CD4-positive, alpha-beta memory T cell (primary cell): ENCODE results near the gene METTL27. TPM values are rescaled to one million over a fixed set of nuclear protein-coding genes. Genes with fewer than 3 reads are reported as not detected.

Experiments used
- CTCF ChIA-PET: fragments of 350-600 bp; sonication (Branson Sonifier 250); formaldehyde crosslinking; loops from one replicate; lab custom pipeline; 2021; ENCODE audit warnings: inconsistent platforms; ENCODE audit not compliant: partially characterized antibody; lab: Charles Lee
- POLR2A ChIA-PET: fragments of 350-600 bp; sonication (Branson Sonifier 250); formaldehyde crosslinking; loops from one replicate; lab custom pipeline; 2021; ENCODE audit not compliant: partially characterized antibody; lab: Charles Lee
- DNase-seq, 5 donors: peaks; one replicate each; pipeline versions ENCODE4 v3.0.0 to v3.0.0-alpha.2; 2020 to 2022; ENCODE audit warnings: mixed read lengths in 1 of 5
- H3K27ac ChIP-seq: one replicate; pipeline ENCODE4 v1.7.0; 2013; ENCODE audit warnings: low read depth, low read length
- H3K27me3 ChIP-seq: 2 replicates; pipeline ENCODE4 v1.7.0; 2013; ENCODE audit warnings: mild to moderate bottlenecking, low read length, moderate library complexity; ENCODE audit not compliant: insufficient read depth
- H3K36me3 ChIP-seq: 2 replicates; pipeline ENCODE4 v1.7.0; 2013; ENCODE audit warnings: mild to moderate bottlenecking, low read length, moderate library complexity; ENCODE audit not compliant: insufficient read depth
- H3K4me1 ChIP-seq: 2 replicates; pipeline ENCODE4 v1.7.0; 2013; ENCODE audit warnings: mild to moderate bottlenecking, low read length, moderate library complexity; ENCODE audit not compliant: insufficient read depth
- H3K4me3 ChIP-seq, 2 donors: one replicate each; pipeline ENCODE4 v1.7.0; 2013; ENCODE audit warnings: low read length in 2 of 2, mild to moderate bottlenecking in 1 of 2
- H3K9me3 ChIP-seq, 2 donors: one replicate each; pipeline ENCODE4 v1.7.0; 2013; ENCODE audit warnings: low read length in 2 of 2, control low read depth in 1 of 2; ENCODE audit not compliant: control insufficient read depth in 1 of 2
- H3K27ac Mint-ChIP-seq, 7 donors: one replicate each; pipeline ENCODE4 v1.8.0; 2020 to 2021; ENCODE audit warnings: mixed read lengths in 7 of 7, mild to moderate bottlenecking in 6 of 7, inconsistent platforms in 3 of 7, moderate library complexity in 3 of 7
- H3K27me3 Mint-ChIP-seq, 2 donors: one replicate each; pipeline ENCODE4 v1.8.0; 2020 to 2021; ENCODE audit warnings: mixed read lengths in 2 of 2
- H3K36me3 Mint-ChIP-seq, 2 donors: one replicate each; pipeline ENCODE4 v1.8.0; 2020 to 2021; ENCODE audit warnings: mixed read lengths in 2 of 2, inconsistent platforms in 1 of 2, mild to moderate bottlenecking in 1 of 2
- H3K4me1 Mint-ChIP-seq, 4 donors: one replicate each; pipeline ENCODE4 v1.8.0; 2020 to 2021; ENCODE audit warnings: mixed read lengths in 4 of 4, mild to moderate bottlenecking in 1 of 4
- H3K4me3 Mint-ChIP-seq, 8 donors: one replicate each; pipeline ENCODE4 v1.8.0; 2020 to 2021; ENCODE audit warnings: mixed read lengths in 8 of 8, mild to moderate bottlenecking in 7 of 8, moderate library complexity in 6 of 8, inconsistent platforms in 3 of 8
- H3K9me3 Mint-ChIP-seq, 8 donors: one replicate each; pipeline ENCODE4 v1.8.0; 2020 to 2021; ENCODE audit warnings: mixed read lengths in 8 of 8, mild to moderate bottlenecking in 5 of 8, inconsistent platforms in 3 of 8, moderate library complexity in 1 of 8
- intact Hi-C: fragments of 100-400 bp; cut with micrococcal nuclease; formaldehyde crosslinking; loops from one replicate; pipeline ENCODE4 v1.15.1; 2023
- polyA plus RNA-seq, 2 donors: library from polyadenylated mRNA; unstranded; fragments of 300-500 nt; fragmentation: Illumina TruSeq; gene quantifications; one replicate each; pipeline ENCODE4 v1.2.3, GENCODE V29; 2021
- total RNA-seq, 2 experiments: library from RNA; stranded (reverse); gene quantifications; one replicate each; pipeline ENCODE4 v1.2.3, GENCODE V29; 2021

METTL27 gene
- 1 to 10 TPM; 6.1 to 7.6 TPM for total RNA-seq
- polyA plus RNA-seq = under 1 TPM in 1 of 2 donors, not detected in 1; 0.49 TPM

DNA sequence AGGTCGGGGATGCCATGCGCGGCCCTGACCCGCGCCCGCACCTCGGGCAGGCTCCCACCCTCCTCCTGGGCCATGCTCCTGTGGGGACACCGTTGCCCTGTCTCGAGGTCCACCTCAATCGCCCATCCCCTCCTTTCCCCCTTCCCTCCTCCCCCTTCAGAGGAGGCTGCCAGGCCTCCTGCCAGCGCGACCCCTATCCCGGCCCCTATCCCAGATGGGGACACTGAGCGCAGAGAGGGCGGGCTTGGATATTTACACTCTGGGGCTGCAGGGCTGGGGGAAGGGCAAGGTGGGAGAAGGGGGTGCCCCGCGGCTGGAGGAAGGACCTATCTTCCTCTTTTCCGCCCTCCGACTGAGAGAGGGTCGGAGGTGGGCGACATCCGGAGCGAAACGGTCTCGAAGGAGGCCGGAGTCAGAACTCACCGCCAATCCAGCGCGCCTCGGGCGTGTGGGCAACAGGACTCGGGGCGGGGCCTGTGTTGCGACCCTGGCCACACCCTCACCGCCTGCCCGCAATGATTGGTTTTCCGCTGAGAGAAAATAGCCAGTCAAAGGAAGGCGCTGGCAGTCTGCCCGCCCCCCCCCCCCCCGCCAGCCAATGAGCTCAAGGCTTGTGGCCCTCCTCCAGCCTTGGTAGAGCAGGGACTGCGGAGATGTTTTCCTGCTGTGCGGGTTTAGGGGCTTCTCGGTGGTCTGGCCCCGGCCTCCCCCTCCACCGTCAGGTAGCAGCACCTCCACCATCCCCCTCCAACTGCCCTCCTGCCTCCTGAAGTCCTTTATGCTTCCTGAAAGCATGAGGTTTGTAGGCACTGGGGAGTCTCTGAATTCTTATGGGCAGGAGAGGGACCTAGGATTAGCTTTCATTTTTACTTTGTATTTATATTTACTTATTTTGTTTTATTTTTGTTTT is at the start of gene METTL27:
Gene METTL27, minus strand, starts transcription at position 450 of the 910 bp plus-strand sequence. Its CDS starts 376 bp downstream, at position 74.
- H3K4me3 ChIP-seq = peak within 1 kb of the TSS; percentile 47 to 72
- Mint-ChIP-seq H3K4me1 (peaks cover 0 to 16% (median 8%) of the 10 kb centered on the region in 4 donors), H3K27ac (peak within 1 kb of the TSS in 5 of 7 donors; percentile 57 to 86 (median 64)), H3K4me3 (peak within 1 kb of the TSS; percentile 86 to 91 (median 88)), H3K36me3 (no peaks in the 10 kb centered on the region), H3K27me3 (peaks cover 0 to 2% of the 10 kb centered on the region in 2 donors), H3K9me3 (peaks cover 0 to 4% (median 0%) of the 10 kb centered on the region in 8 donors)
- ChIA-PET POLR2A (interaction anchor here (0.6 to 2.3 kb wide), 5 partner anchors 8 to 411 kb away, joined by 3 to 12 read pairs (median 4); partner anchors contain the start of gene ABHD11), CTCF (interaction anchor here (1.1 to 2.4 kb wide), 6 partner anchors 9 to 117 kb away, joined by 3 to 35 read pairs (median 4); no protein-coding TSS in a partner anchor)
- H3K27ac ChIP-seq = peak within 1 kb of the TSS; percentile 22
- no peaks in the 10 kb centered on the region for H3K27me3 ChIP-seq
- H3K36me3 ChIP-seq = no peaks in the 10 kb centered on the region
- intact Hi-C loops = loop anchor here (1.0 kb wide), 1 partner anchor 103 kb away; no protein-coding TSS in a partner anchor
- DNase-seq = peak; percentile 84 to 91 (median 88)
- H3K9me3 ChIP-seq = no peaks in the 10 kb centered on the region
- peaks cover 6% of the 10 kb centered on the region for H3K4me1 ChIP-seq

GRCh38 chr7:73891178-73891885 is 49.0 kb upstream of the METTL27 start:
- ChIA-PET CTCF (no interaction called here), POLR2A (no interaction called here)
- H3K4me1 Mint-ChIP-seq = peaks cover 0 to 2% (median 0%) of the 10 kb centered on the region in 4 donors
- H3K27me3 Mint-ChIP-seq = peaks cover 7 to 18% of the 10 kb centered on the region in 2 donors
- Histone ChIP-seq H3K4me3 (no peak overlapping the region), H3K27ac (no peak overlapping the region), H3K27me3 (peaks cover 4% of the 10 kb centered on the region), H3K36me3 (no peaks in the 10 kb centered on the region), H3K9me3 (no peaks in the 10 kb centered on the region), H3K4me1 (no peaks in the 10 kb centered on the region)
- no peaks in the 10 kb centered on the region for H3K36me3 Mint-ChIP-seq
- H3K9me3 Mint-ChIP-seq = peaks cover 0 to 9% (median 3%) of the 10 kb centered on the region in 8 donors
- no peak overlapping the region for H3K4me3 Mint-ChIP-seq
- no peak overlapping the region for H3K27ac Mint-ChIP-seq
- DNase-seq = no peak
- intact Hi-C loops = no loop called here

GRCh38 chr7:73890555-73891147 is 48.3 kb upstream of the METTL27 start:
- ChIA-PET CTCF (no interaction called here), POLR2A (no interaction called here)
- no peak for DNase-seq
- intact Hi-C loops = no loop called here
- H3K27me3 Mint-ChIP-seq = peaks cover 8 to 21% of the 10 kb centered on the region in 2 donors
- H3K27me3 ChIP-seq = peaks cover 4% of the 10 kb centered on the region
- H3K36me3 Mint-ChIP-seq = no peaks in the 10 kb centered on the region
- no peaks in the 10 kb centered on the region for H3K9me3 ChIP-seq
- no peak overlapping the region for H3K4me3 ChIP-seq
- H3K27ac Mint-ChIP-seq = no peak overlapping the region
- H3K4me3 Mint-ChIP-seq = no peak overlapping the region
- H3K27ac ChIP-seq = no peak overlapping the region
- no peaks in the 10 kb centered on the region for H3K4me1 ChIP-seq
- no peaks in the 10 kb centered on the region for H3K36me3 ChIP-seq
- peaks cover 0 to 4% (median 0%) of the 10 kb centered on the region in 8 donors for H3K9me3 Mint-ChIP-seq
- H3K4me1 Mint-ChIP-seq = peaks cover 0 to 2% (median 0%) of the 10 kb centered on the region in 4 donors

GRCh38 chr7:73888959-73889358 is 46.6 kb upstream of the METTL27 start:
- no peaks in the 10 kb centered on the region for H3K36me3 ChIP-seq
- H3K27ac Mint-ChIP-seq = no peak overlapping the region
- DNase-seq = no peak
- H3K9me3 Mint-ChIP-seq = no peaks in the 10 kb centered on the region
- no peaks in the 10 kb centered on the region for H3K36me3 Mint-ChIP-seq
- H3K4me3 Mint-ChIP-seq = no peak overlapping the region
- H3K27ac ChIP-seq = no peak overlapping the region
- intact Hi-C loops = no loop called here
- H3K4me1 Mint-ChIP-seq = peaks cover 0 to 2% (median 0%) of the 10 kb centered on the region in 4 donors
- H3K4me1 ChIP-seq = no peaks in the 10 kb centered on the region
- H3K27me3 Mint-ChIP-seq = peaks cover 8 to 21% of the 10 kb centered on the region in 2 donors
- no peaks in the 10 kb centered on the region for H3K9me3 ChIP-seq
- ChIA-PET POLR2A (no interaction called here), CTCF (no interaction called here)
- no peak overlapping the region for H3K4me3 ChIP-seq
- peaks cover 4% of the 10 kb centered on the region for H3K27me3 ChIP-seq

DNA sequence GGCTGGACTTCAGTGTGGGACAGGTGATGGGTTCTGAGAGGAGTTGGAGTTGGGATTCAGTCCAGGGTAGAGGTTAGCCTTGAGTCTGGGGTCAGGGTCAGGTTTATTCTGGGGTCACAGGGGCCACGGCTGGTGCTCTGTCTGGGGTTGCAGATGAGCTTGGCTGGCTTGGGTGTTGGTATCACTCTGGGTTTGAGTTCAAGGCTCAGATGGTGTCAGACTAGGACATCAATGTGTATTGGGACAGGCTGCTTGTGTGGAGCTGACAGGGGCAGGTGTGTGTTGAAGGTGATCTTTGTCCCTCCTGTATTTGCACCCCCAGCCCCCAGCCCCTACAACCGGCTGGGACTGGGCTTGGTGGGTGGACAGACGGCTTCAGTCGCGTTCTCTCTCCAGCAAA is 45.4 kb upstream of the METTL27 start:
- no peak overlapping the region for H3K4me3 ChIP-seq
- H3K27me3 ChIP-seq = peaks cover 4% of the 10 kb centered on the region
- POLR2A ChIA-PET = no interaction called here
- peaks cover 0 to 2% (median 0%) of the 10 kb centered on the region in 4 donors for H3K4me1 Mint-ChIP-seq
- H3K27ac Mint-ChIP-seq = no peak overlapping the region
- H3K27me3 Mint-ChIP-seq = peaks cover 9 to 21% of the 10 kb centered on the region in 2 donors
- no peak for DNase-seq
- H3K36me3 Mint-ChIP-seq = no peaks in the 10 kb centered on the region
- H3K4me3 Mint-ChIP-seq = no peak overlapping the region
- intact Hi-C loops = no loop called here
- no peaks in the 10 kb centered on the region for H3K9me3 ChIP-seq
- no peaks in the 10 kb centered on the region for H3K4me1 ChIP-seq
- H3K36me3 ChIP-seq = no peaks in the 10 kb centered on the region
- H3K9me3 Mint-ChIP-seq = no peaks in the 10 kb centered on the region
- H3K27ac ChIP-seq = no peak overlapping the region
- CTCF ChIA-PET = no interaction called here

DNA sequence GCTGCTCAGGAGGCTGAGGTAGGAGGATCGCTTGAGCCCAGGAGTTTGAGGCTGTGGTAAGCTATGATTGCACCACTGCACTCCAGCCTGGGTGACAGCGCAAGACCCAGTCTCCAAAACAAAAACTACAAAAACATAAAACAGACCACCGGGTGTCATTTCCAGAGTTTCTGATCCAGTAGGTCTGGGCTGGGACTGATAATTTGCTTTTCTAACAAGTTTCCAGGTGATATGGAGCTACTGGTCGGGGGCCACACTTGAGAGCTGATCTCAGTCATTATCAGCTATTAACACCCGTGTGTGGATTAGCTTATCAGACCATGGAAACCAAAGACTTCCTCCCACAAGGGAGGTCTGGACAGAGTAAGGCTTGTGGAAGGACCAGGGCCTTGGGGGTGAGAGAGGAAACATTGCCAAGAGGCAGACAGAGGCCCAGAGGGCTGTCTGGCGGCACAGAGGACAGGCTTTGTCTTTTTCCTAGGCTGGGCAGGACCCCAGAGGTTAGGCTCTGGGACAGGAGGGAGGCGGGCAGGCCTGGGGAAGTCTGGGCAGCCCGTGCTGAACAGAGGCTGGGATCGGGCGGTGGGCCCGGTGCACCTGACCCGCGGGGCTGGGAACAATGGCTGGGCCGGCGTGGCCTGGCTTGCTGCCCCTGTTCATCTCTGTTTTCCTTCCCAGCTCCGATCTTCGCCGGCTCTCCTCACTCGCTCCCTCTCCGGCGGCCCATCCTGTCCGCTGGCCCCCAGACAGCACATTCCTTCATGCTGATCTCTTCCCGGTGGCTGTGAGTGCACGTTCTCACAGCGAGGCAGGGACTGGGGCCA is 43.9 kb upstream of the METTL27 start:
- Histone ChIP-seq H3K9me3 (no peaks in the 10 kb centered on the region), H3K36me3 (no peaks in the 10 kb centered on the region), H3K4me3 (no peak overlapping the region), H3K27me3 (peaks cover 4% of the 10 kb centered on the region), H3K27ac (no peak overlapping the region), H3K4me1 (no peaks in the 10 kb centered on the region)
- H3K9me3 Mint-ChIP-seq = no peaks in the 10 kb centered on the region
- CTCF ChIA-PET = no interaction called here
- peaks cover 11 to 23% of the 10 kb centered on the region in 2 donors for H3K27me3 Mint-ChIP-seq
- no peak for DNase-seq
- POLR2A ChIA-PET = no interaction called here
- intact Hi-C loops = no loop called here
- H3K27ac Mint-ChIP-seq = no peak overlapping the region
- no peak overlapping the region for H3K4me3 Mint-ChIP-seq
- no peaks in the 10 kb centered on the region for H3K36me3 Mint-ChIP-seq
- peaks cover 0 to 2% (median 0%) of the 10 kb centered on the region in 4 donors for H3K4me1 Mint-ChIP-seq
